ENCODE data around the gene PDZRN3. TPM values are rescaled to one million over a fixed set of nuclear protein-coding genes. Genes with fewer than 3 reads are reported as not detected.

The PDZRN3 gene
- total RNA-seq, 8 experiments from 2014 or later, result 13.0 to 99.9 (median 18.9) TPM

- H3K4me1 ChIP-seq (replicated peaks in 1 of 2), result peaks cover 42 to 76% of the 10 kb centered on the region in 2 donors
- ATAC-seq (replicated peaks in 6 of 8), result peak in 5 of 8 experiments; percentile 30 to 54 (median 48)
- H3K27ac ChIP-seq, result peak overlapping the region; percentile 87 to 90
- 25 to 63% (median 50%) methylated on average over 2 to 4 of the region's 4 CpGs; no CpG with 5 or more reads in 3 of the 10 experiments for WGBS, 10 experiments
- no peak overlapping the region for H3K4me3 ChIP-seq
- in situ Hi-C loops (cut with MboI; ENCODE audit: low pct_unique_long_range_greater_than_20kb in 2 of 9, low sequenced_read_pairs in 9 of 9, unreplicated experiment in 9 of 9), result no loop called here
Observed at GRCh38 chr3:73601011-73601410, 23.7 kb downstream of the PDZRN3 start.

GRCh38 chr3:73600293-73600938, 24.3 kb downstream of the PDZRN3 start:
- peak; percentile 43 to 80 (median 71) for ATAC-seq (replicated peaks in 6 of 8)
- in situ Hi-C loops (cut with MboI; ENCODE audit: low pct_unique_long_range_greater_than_20kb in 2 of 9, low sequenced_read_pairs in 9 of 9, unreplicated experiment in 9 of 9), result no loop called here
- peaks cover 39 to 70% of the 10 kb centered on the region in 2 donors for H3K4me1 ChIP-seq (replicated peaks in 1 of 2)
- no peak overlapping the region for H3K4me3 ChIP-seq
- peak overlapping the region; percentile 87 to 90 for H3K27ac ChIP-seq
- WGBS, 10 experiments, result 0 to 56% (median 17%) methylated on average over 2 to 5 of the region's 5 CpGs; no CpG with 5 or more reads in 2 of the 10 experiments

- Histone ChIP-seq H3K27ac (peak overlapping the region in 1 of 2 donors; percentile 57), H3K4me3 (no peak overlapping the region), H3K4me1 (replicated peaks in 1 of 2) (peaks cover 36 to 62% of the 10 kb centered on the region in 2 donors)
- no peak for ATAC-seq (replicated peaks in 6 of 8)
- 68 to 100% (median 95%) methylated on average over 1 to 3 of the region's 3 CpGs; no CpG with 5 or more reads in 4 of the 10 experiments for WGBS, 10 experiments
- in situ Hi-C loops (cut with MboI; ENCODE audit: low pct_unique_long_range_greater_than_20kb in 2 of 9, low sequenced_read_pairs in 9 of 9, unreplicated experiment in 9 of 9), result no loop called here
Observed at GRCh38 chr3:73599605-73600004, 25.1 kb downstream of the PDZRN3 start.

- no peak overlapping the region for H3K4me3 ChIP-seq
- ATAC-seq (replicated peaks in 6 of 8), result no peak
- in situ Hi-C loops (cut with MboI; ENCODE audit: low pct_unique_long_range_greater_than_20kb in 2 of 9, low sequenced_read_pairs in 9 of 9, unreplicated experiment in 9 of 9), result no loop called here
- H3K27ac ChIP-seq, result no peak overlapping the region
- 79 to 100% (median 93%) methylated on average over 1 to 3 of the region's 3 CpGs; no CpG with 5 or more reads in 2 of the 10 experiments for WGBS, 10 experiments
- H3K4me1 ChIP-seq (replicated peaks in 1 of 2), result peaks cover 26 to 55% of the 10 kb centered on the region in 2 donors
Observed at GRCh38 chr3:73597476-73597875, 27.3 kb downstream of the PDZRN3 start.

GRCh38 chr3:73592154-73593144, 32.3 kb downstream of the PDZRN3 start:
- in situ Hi-C loops (cut with MboI; ENCODE audit: low pct_unique_long_range_greater_than_20kb in 2 of 9, low sequenced_read_pairs in 9 of 9, unreplicated experiment in 9 of 9), result no loop called here

GRCh38 chr3:73591286-73591800, 33.4 kb downstream of the PDZRN3 start:
- Histone ChIP-seq H3K4me3 (no peak overlapping the region), H3K27ac (no peak overlapping the region), H3K4me1 (replicated peaks in 1 of 2) (peaks cover 0 to 13% of the 10 kb centered on the region in 2 donors)
- in situ Hi-C loops (cut with MboI; ENCODE audit: low pct_unique_long_range_greater_than_20kb in 2 of 9, low sequenced_read_pairs in 9 of 9, unreplicated experiment in 9 of 9), result no loop called here
- 0 to 100% (median 72%) methylated on average over 1 to 3 of the region's 3 CpGs for WGBS, 10 experiments
- no peak for ATAC-seq (replicated peaks in 6 of 8)

More at GRCh38 chr3:73592154-73593144, 32.3 kb downstream of the PDZRN3 start:
- Histone ChIP-seq H3K4me1 (replicated peaks in 1 of 2) (peaks cover 0 to 19% of the 10 kb centered on the region in 2 donors), H3K27ac (no peak overlapping the region), H3K4me3 (no peak overlapping the region)
- peak; percentile 42 to 98 (median 83) for ATAC-seq (replicated peaks in 6 of 8)
- WGBS, 10 experiments, result 33 to 84% (median 70%) methylated on average over 4 to 11 of the region's 11 CpGs

- Histone ChIP-seq H3K4me1 (replicated peaks in 1 of 2) (peaks cover 0 to 21% of the 10 kb centered on the region in 2 donors), H3K27ac (no peak overlapping the region), H3K4me3 (no peak overlapping the region)
- WGBS, 10 experiments, result 60 to 83% (median 82%) methylated on average over 1 of the region's 1 CpG; no CpG with 5 or more reads in 6 of the 10 experiments
- in situ Hi-C loops (cut with MboI; ENCODE audit: low pct_unique_long_range_greater_than_20kb in 2 of 9, low sequenced_read_pairs in 9 of 9, unreplicated experiment in 9 of 9), result no loop called here
- no peak for ATAC-seq (replicated peaks in 6 of 8)
Observed at GRCh38 chr3:73586628-73587027, 38.1 kb downstream of the PDZRN3 start.

GRCh38 chr3:73586190-73586589, 38.6 kb downstream of the PDZRN3 start:
- Histone ChIP-seq H3K27ac (no peak overlapping the region), H3K4me1 (replicated peaks in 1 of 2) (peaks cover 0 to 19% of the 10 kb centered on the region in 2 donors), H3K4me3 (no peak overlapping the region)
- WGBS, 10 experiments, result 92 to 100% (median 100%) methylated on average over 1 to 4 of the region's 4 CpGs; no CpG with 5 or more reads in 3 of the 10 experiments
- in situ Hi-C loops (cut with MboI; ENCODE audit: low pct_unique_long_range_greater_than_20kb in 2 of 9, low sequenced_read_pairs in 9 of 9, unreplicated experiment in 9 of 9), result no loop called here
- no peak for ATAC-seq (replicated peaks in 6 of 8)

GRCh38 chr3:73584873-73585272, 39.9 kb downstream of the PDZRN3 start:
- in situ Hi-C loops (cut with MboI; ENCODE audit: low pct_unique_long_range_greater_than_20kb in 2 of 9, low sequenced_read_pairs in 9 of 9, unreplicated experiment in 9 of 9), result no loop called here
- Histone ChIP-seq H3K4me1 (replicated peaks in 1 of 2) (peaks cover 0 to 19% of the 10 kb centered on the region in 2 donors), H3K27ac (no peak overlapping the region), H3K4me3 (no peak overlapping the region)
- no peak for ATAC-seq (replicated peaks in 6 of 8)

- no peak overlapping the region for H3K27ac ChIP-seq
- 80 to 100% (median 97%) methylated on average over 1 to 4 of the region's 4 CpGs; no CpG with 5 or more reads in 4 of the 10 experiments for WGBS, 10 experiments
Observed at GRCh38 chr3:73582535-73582934, 42.2 kb downstream of the PDZRN3 start.

GRCh38 chr3:73581134-73581846, 43.5 kb downstream of the PDZRN3 start:
- in situ Hi-C loops (cut with MboI; ENCODE audit: low pct_unique_long_range_greater_than_20kb in 2 of 9, low sequenced_read_pairs in 9 of 9, unreplicated experiment in 9 of 9), result no loop called here
- Histone ChIP-seq H3K27ac (no peak overlapping the region), H3K4me1 (replicated peaks in 1 of 2) (peaks cover 0 to 24% of the 10 kb centered on the region in 2 donors), H3K4me3 (no peak overlapping the region)
- no peak for ATAC-seq (replicated peaks in 6 of 8)
- WGBS, 10 experiments, result 91 to 100% (median 100%) methylated on average over 1 to 2 of the region's 2 CpGs; no CpG with 5 or more reads in 1 of the 10 experiments

More at GRCh38 chr3:73582535-73582934, 42.2 kb downstream of the PDZRN3 start:
- in situ Hi-C loops (cut with MboI; ENCODE audit: low pct_unique_long_range_greater_than_20kb in 2 of 9, low sequenced_read_pairs in 9 of 9, unreplicated experiment in 9 of 9), result no loop called here
- no peak for ATAC-seq (replicated peaks in 6 of 8)
- no peak overlapping the region for H3K4me3 ChIP-seq
- peaks cover 0 to 20% of the 10 kb centered on the region in 2 donors for H3K4me1 ChIP-seq (replicated peaks in 1 of 2)

- peak in 3 of 8 experiments; percentile 71 to 93 (median 76) for ATAC-seq (replicated peaks in 6 of 8)
- Histone ChIP-seq H3K4me1 (replicated peaks in 1 of 2) (peaks cover 0 to 22% of the 10 kb centered on the region in 2 donors), H3K4me3 (no peak overlapping the region), H3K27ac (no peak overlapping the region)
- 62 to 100% (median 100%) methylated on average over 1 to 2 of the region's 2 CpGs; no CpG with 5 or more reads in 4 of the 10 experiments for WGBS, 10 experiments
- in situ Hi-C loops (cut with MboI; ENCODE audit: low pct_unique_long_range_greater_than_20kb in 2 of 9, low sequenced_read_pairs in 9 of 9, unreplicated experiment in 9 of 9), result no loop called here
Observed at GRCh38 chr3:73580343-73580742, 44.4 kb downstream of the PDZRN3 start.
